ENCODE data around the gene RSAD1.

Gene RSAD1

DNA sequence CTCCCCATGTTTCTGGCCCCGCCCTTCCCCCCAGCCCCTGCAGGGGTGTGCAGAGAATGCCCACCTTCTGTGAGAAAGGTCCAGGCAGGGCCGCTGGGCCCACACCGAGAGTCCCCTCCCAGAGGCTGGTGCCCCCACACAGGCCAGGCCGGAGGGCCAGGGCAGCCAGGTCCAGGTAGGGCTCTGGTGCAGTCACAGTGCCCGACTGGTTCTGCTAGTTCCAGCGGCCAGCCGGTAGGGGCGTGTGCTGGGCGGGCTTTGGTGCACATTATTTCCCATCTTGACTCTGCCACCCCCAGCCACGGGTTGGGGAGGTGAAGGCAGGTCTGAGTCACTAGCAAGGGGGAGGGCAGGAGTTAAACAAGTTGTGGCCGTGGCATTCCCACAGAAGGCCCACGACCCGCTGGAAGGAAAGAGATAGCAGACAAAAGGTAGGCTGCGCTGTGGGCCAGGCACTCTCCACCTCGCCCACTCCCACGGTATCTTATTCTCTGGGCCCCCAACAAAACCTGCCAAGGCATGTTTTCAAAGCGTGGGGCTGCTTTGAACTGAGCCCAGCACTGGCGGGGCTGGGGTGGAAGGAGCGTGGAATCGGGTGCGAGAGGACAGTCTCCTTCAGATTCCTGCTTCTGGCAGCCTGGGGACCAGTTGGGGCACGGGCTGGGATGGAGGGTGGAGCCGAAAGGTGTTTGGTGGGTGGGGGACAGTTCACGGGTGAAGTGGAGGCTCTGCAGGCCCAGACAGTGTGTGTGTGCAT, 55.7 kb downstream of the RSAD1 start:
- Histone ChIP-seq H3K27ac (ENCODE audit: low read length) (no peak overlapping the region), H3K27me3 (ENCODE audit: insufficient read depth, low read length, poor library complexity) (peaks cover 41% of the 10 kb centered on the region), H3K4me2 (ENCODE audit: insufficient read depth, low read length) (no peak overlapping the region), H4K20me1 (ENCODE audit: insufficient read depth, low read length) (no peaks in the 10 kb centered on the region), H3K79me2 (ENCODE audit: insufficient read depth, low read length) (no peaks in the 10 kb centered on the region), H2AFZ (ENCODE audit: low read depth, low read length) (no peak overlapping the region), H3K4me1 (ENCODE audit: insufficient read depth, low read length) (no peaks in the 10 kb centered on the region), H3K4me3 (ENCODE audit: low read depth in 1 of 2, low read length in 2 of 2) (no peak overlapping the region), H3K36me3 (ENCODE audit: insufficient read depth, low read length) (no peaks in the 10 kb centered on the region), H3K9me3 (ENCODE audit: insufficient read depth, low read length, severe bottlenecking) (no peaks in the 10 kb centered on the region), H3K9ac (ENCODE audit: low read depth, low read length) (no peak overlapping the region)
- no peak for TF ChIP-seq EZH2 (IDR thresholded peaks at IDR 0.05; ENCODE audit: borderline replicate concordance, low read depth, low read length, severe bottlenecking)
- TF ChIP-seq, protein P1, sequence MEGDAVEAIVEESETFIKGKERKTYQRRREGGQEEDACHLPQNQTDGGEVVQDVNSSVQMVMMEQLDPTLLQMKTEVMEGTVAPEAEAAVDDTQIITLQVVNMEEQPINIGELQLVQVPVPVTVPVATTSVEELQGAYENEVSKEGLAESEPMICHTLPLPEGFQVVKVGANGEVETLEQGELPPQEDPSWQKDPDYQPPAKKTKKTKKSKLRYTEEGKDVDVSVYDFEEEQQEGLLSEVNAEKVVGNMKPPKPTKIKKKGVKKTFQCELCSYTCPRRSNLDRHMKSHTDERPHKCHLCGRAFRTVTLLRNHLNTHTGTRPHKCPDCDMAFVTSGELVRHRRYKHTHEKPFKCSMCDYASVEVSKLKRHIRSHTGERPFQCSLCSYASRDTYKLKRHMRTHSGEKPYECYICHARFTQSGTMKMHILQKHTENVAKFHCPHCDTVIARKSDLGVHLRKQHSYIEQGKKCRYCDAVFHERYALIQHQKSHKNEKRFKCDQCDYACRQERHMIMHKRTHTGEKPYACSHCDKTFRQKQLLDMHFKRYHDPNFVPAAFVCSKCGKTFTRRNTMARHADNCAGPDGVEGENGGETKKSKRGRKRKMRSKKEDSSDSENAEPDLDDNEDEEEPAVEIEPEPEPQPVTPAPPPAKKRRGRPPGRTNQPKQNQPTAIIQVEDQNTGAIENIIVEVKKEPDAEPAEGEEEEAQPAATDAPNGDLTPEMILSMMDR (IDR thresholded peaks at IDR 0.05; ENCODE audit: borderline replicate concordance, extremely low read depth, low read length, poor library complexity, severe bottlenecking) = no peak
- no peak for ATAC-seq (ENCODE audit: insufficient read depth, low read depth)
- no peak for DNase-seq

DNA sequence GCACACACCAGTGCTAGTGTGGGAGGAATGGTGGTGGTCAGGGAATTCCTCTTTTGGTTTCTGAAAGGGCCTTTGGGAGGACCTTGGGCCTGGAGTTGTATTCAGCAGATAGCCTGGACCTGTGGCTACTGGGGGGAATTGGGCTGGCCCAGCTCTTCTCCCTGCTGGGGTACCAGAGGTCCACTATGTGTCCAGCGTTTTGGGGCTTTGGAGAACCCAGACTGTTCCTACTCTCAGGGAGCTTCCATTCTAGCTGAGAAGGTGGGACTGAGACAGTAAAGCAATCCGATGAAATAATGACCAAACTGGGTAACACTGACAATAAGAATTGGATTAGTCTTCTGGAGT, 56.3 kb downstream of the RSAD1 start:
- ATAC-seq (ENCODE audit: insufficient read depth, low read depth) = no peak
- no peak for DNase-seq
- Histone ChIP-seq H3K79me2 (ENCODE audit: insufficient read depth, low read length) (no peaks in the 10 kb centered on the region), H3K4me3 (ENCODE audit: low read depth in 1 of 2, low read length in 2 of 2) (no peak overlapping the region), H3K27ac (ENCODE audit: low read length) (no peak overlapping the region), H3K36me3 (ENCODE audit: insufficient read depth, low read length) (no peaks in the 10 kb centered on the region), H3K27me3 (ENCODE audit: insufficient read depth, low read length, poor library complexity) (peaks cover 41% of the 10 kb centered on the region), H3K4me1 (ENCODE audit: insufficient read depth, low read length) (no peaks in the 10 kb centered on the region), H3K9ac (ENCODE audit: low read depth, low read length) (no peak overlapping the region), H3K4me2 (ENCODE audit: insufficient read depth, low read length) (no peak overlapping the region), H3K9me3 (ENCODE audit: insufficient read depth, low read length, severe bottlenecking) (no peaks in the 10 kb centered on the region), H4K20me1 (ENCODE audit: insufficient read depth, low read length) (0 out of 2 replicates have a peak, but pooled peaks cover 2% of the 10 kb centered on the region), H2AFZ (ENCODE audit: low read depth, low read length) (no peak overlapping the region)
- no peak for TF ChIP-seq EZH2 (IDR thresholded peaks at IDR 0.05; ENCODE audit: borderline replicate concordance, low read depth, low read length, severe bottlenecking)
- TF ChIP-seq, protein P1 (IDR thresholded peaks at IDR 0.05; ENCODE audit: borderline replicate concordance, extremely low read depth, low read length, poor library complexity, severe bottlenecking) = no peak

DNA sequence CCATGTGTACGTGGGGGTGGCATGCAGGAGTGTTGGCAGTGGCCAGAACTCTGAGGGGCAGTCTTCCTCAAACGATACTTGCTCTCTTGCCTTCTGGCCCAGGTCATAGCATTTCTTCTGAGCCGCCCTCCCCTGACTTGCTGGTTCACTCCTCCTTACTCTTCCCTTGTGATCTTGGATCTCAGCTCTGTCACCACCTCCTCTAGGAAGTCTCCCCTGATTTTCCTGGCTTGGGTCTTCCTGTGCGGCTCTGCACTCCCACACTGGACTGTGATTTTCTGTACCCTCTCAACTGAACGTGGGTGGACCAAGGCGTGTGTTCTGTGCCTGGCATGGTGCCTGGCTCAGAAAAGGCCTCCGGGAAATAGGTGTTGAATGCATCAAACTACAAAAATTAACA, 56.7 kb downstream of the RSAD1 start:
- Histone ChIP-seq H3K79me2 (ENCODE audit: insufficient read depth, low read length) (no peaks in the 10 kb centered on the region), H4K20me1 (ENCODE audit: insufficient read depth, low read length) (0 out of 2 replicates have a peak, but pooled peaks cover 2% of the 10 kb centered on the region), H3K9me3 (ENCODE audit: insufficient read depth, low read length, severe bottlenecking) (no peaks in the 10 kb centered on the region), H3K27ac (ENCODE audit: low read length) (no peak overlapping the region), H3K9ac (ENCODE audit: low read depth, low read length) (no peak overlapping the region), H3K27me3 (ENCODE audit: insufficient read depth, low read length, poor library complexity) (peaks cover 41% of the 10 kb centered on the region), H2AFZ (ENCODE audit: low read depth, low read length) (no peak overlapping the region), H3K4me2 (ENCODE audit: insufficient read depth, low read length) (no peak overlapping the region), H3K36me3 (ENCODE audit: insufficient read depth, low read length) (no peaks in the 10 kb centered on the region), H3K4me1 (ENCODE audit: insufficient read depth, low read length) (no peaks in the 10 kb centered on the region), H3K4me3 (ENCODE audit: low read depth in 1 of 2, low read length in 2 of 2) (no peak overlapping the region)
- DNase-seq = no peak
- no peak for ATAC-seq (ENCODE audit: insufficient read depth, low read depth)
- TF ChIP-seq, protein P1 (IDR thresholded peaks at IDR 0.05; ENCODE audit: borderline replicate concordance, extremely low read depth, low read length, poor library complexity, severe bottlenecking) = no peak
- TF ChIP-seq EZH2 (IDR thresholded peaks at IDR 0.05; ENCODE audit: borderline replicate concordance, low read depth, low read length, severe bottlenecking) = no peak
